Stimulated activated CD4-positive, alpha-beta T cell treated with anti-CD3 and anti-CD28 coated beads, Interleukin-2, amount 100 ng/mL, for 24 hours (primary cell): ENCODE measurements around the gene ULBP2.
A peak's percentile ranks its signal among the peaks of the same experiment; 100 is the strongest.
"Not testable (repeated sequence)": the region's sequence is repeated elsewhere in the genome, so short reads cannot be mapped to it uniquely, and the experiment has no call there.

Source experiments
- DNase-seq, 2 donors: peaks; one replicate each; pipeline ENCODE4 v3.0.0-alpha.2; 2020

The ULBP2 gene

GRCh38 chr6:149909701-149910470, 31.9 kb upstream of the ULBP2 start:
- DNase-seq, result no peak

- DNase-seq, result no peak
These were observed 31.1 kb upstream of the ULBP2 start for GRCh38 chr6:149910721-149911151.

GRCh38 chr6:149912680-149913079, 29.1 kb upstream of the ULBP2 start:
- not testable (repeated sequence) for DNase-seq

- DNase-seq, result no peak
These were observed 28.7 kb upstream of the ULBP2 start for GRCh38 chr6:149913085-149913484.

GRCh38 chr6:149913540-149914240, 28.1 kb upstream of the ULBP2 start:
- no peak for DNase-seq

GRCh38 chr6:149915970-149916865, 25.6 kb upstream of the ULBP2 start:
- no peak for DNase-seq

GRCh38 chr6:149917679-149918078, 24.1 kb upstream of the ULBP2 start:
- no peak for DNase-seq

GRCh38 chr6:149918151-149918905, 23.5 kb upstream of the ULBP2 start:
- no peak for DNase-seq

- DNase-seq, result not testable (repeated sequence)
These were observed 22.5 kb upstream of the ULBP2 start for GRCh38 chr6:149919126-149919833.

GRCh38 chr6:149919834-149920225, 22.0 kb upstream of the ULBP2 start:
- no peak for DNase-seq

GRCh38 chr6:149921361-149921760, 20.5 kb upstream of the ULBP2 start:
- no peak for DNase-seq

GRCh38 chr6:149922091-149922490, 19.7 kb upstream of the ULBP2 start:
- not testable (repeated sequence) for DNase-seq

GRCh38 chr6:149922642-149923326, 19.0 kb upstream of the ULBP2 start, which contains the start of gene RAET1G:
Gene RAET1G, minus strand, starts transcription at chr6:149923121. Its CDS starts 111 bp downstream, at chr6:149923010.
- DNase-seq, result peak; percentile 83

- DNase-seq, result no peak
These were observed 18.4 kb upstream of the ULBP2 start for GRCh38 chr6:149923327-149923986.

GRCh38 chr6:149924206-149924932, 17.4 kb upstream of the ULBP2 start:
- DNase-seq, result no peak

- DNase-seq, result no peak
These were observed 16.9 kb upstream of the ULBP2 start for GRCh38 chr6:149924933-149925252.

- no peak for DNase-seq
These were observed 16.4 kb upstream of the ULBP2 start for GRCh38 chr6:149925253-149925973.

GRCh38 chr6:149925974-149926777, 15.6 kb upstream of the ULBP2 start:
- DNase-seq, result peak; percentile 83 to 90
